IPS-20b (cell line): ENCODE data around the gene GPALPP1.

Experiments used
- H3K27ac ChIP-seq: one replicate; pipeline ENCODE4 v1.5.1; 2013; ENCODE audit warnings: low read length
- H3K27me3 ChIP-seq: 2 replicates; pipeline ENCODE4 v1.6.1; 2013; ENCODE audit warnings: mild to moderate bottlenecking, low read length, inconsistent platforms; ENCODE audit not compliant: insufficient read depth
- H3K36me3 ChIP-seq: 2 replicates; pipeline ENCODE4 v1.6.1; 2013; ENCODE audit warnings: low read depth, mild to moderate bottlenecking, inconsistent platforms, low read length, moderate library complexity; ENCODE audit not compliant: insufficient read depth
- H3K4me1 ChIP-seq: 2 replicates; pipeline ENCODE4 v1.6.1; 2013; ENCODE audit warnings: mild to moderate bottlenecking, control low read depth, inconsistent platforms, low read length, moderate library complexity; ENCODE audit not compliant: insufficient read depth
- H3K4me3 ChIP-seq: 2 replicates; pipeline ENCODE4 v1.5.1; 2013; ENCODE audit warnings: mild to moderate bottlenecking, low read length, inconsistent platforms
- H3K9ac ChIP-seq: 2 replicates; pipeline ENCODE4 v1.6.1; 2013; ENCODE audit warnings: low read depth, mild to moderate bottlenecking, inconsistent platforms, low read length, moderate library complexity
- H3K9me3 ChIP-seq: 2 replicates; pipeline ENCODE4 v1.6.1; 2013; ENCODE audit warnings: mild to moderate bottlenecking, low read depth, low read length, inconsistent platforms; ENCODE audit not compliant: insufficient read depth

The GPALPP1 gene

GRCh38 chr13:45068036-45069001 lies 79.0 kb downstream of the GPALPP1 start:
- H3K4me3 ChIP-seq = no peak overlapping the region
- no peak overlapping the region for H3K9ac ChIP-seq
- no peak overlapping the region for H3K27ac ChIP-seq

GRCh38 chr13:45073809-45074208 lies 84.5 kb downstream of the GPALPP1 start:
- no peaks in the 10 kb centered on the region for H3K36me3 ChIP-seq
- H3K4me3 ChIP-seq = no peak overlapping the region
- no peaks in the 10 kb centered on the region for H3K4me1 ChIP-seq
- H3K9me3 ChIP-seq = no peaks in the 10 kb centered on the region
- no peak overlapping the region for H3K9ac ChIP-seq
- no peak overlapping the region for H3K27ac ChIP-seq
- no peaks in the 10 kb centered on the region for H3K27me3 ChIP-seq

More at GRCh38 chr13:45068036-45069001, 79.0 kb downstream of the GPALPP1 start:
- no peaks in the 10 kb centered on the region for H3K36me3 ChIP-seq
- H3K4me1 ChIP-seq = no peaks in the 10 kb centered on the region
- H3K27me3 ChIP-seq = no peaks in the 10 kb centered on the region
- H3K9me3 ChIP-seq = no peaks in the 10 kb centered on the region

GRCh38 chr13:45074721-45075120 lies 85.4 kb downstream of the GPALPP1 start:
- H3K27ac ChIP-seq = no peak overlapping the region
- no peak overlapping the region for H3K4me3 ChIP-seq
- H3K27me3 ChIP-seq = no peaks in the 10 kb centered on the region

GRCh38 chr13:45078003-45078402 lies 88.7 kb downstream of the GPALPP1 start:
- Histone ChIP-seq H3K9ac (no peak overlapping the region), H3K27me3 (no peaks in the 10 kb centered on the region), H3K4me3 (no peak overlapping the region), H3K9me3 (no peaks in the 10 kb centered on the region), H3K4me1 (no peaks in the 10 kb centered on the region), H3K36me3 (no peaks in the 10 kb centered on the region), H3K27ac (no peak overlapping the region)

More at GRCh38 chr13:45074721-45075120, 85.4 kb downstream of the GPALPP1 start:
- Histone ChIP-seq H3K36me3 (no peaks in the 10 kb centered on the region), H3K4me1 (no peaks in the 10 kb centered on the region), H3K9ac (no peak overlapping the region), H3K9me3 (no peaks in the 10 kb centered on the region)
